IMR-90 (cell line): ENCODE results near the gene MAPK10.

Experiments used
- BHLHE40 ChIP-seq: fragments of 150-350 bp; IDR thresholded peaks from 2 replicates; pipeline ENCODE4 v1.6.1; 2016; ENCODE audit warnings: mild to moderate bottlenecking, low read depth, low read length
- FOS ChIP-seq: fragments of 150-350 bp; IDR thresholded peaks from 2 replicates; pipeline ENCODE4 v1.6.1; 2016; ENCODE audit warnings: low read depth, low read length
- MAFK ChIP-seq: IDR thresholded peaks from 2 replicates; pipeline ENCODE4 v1.6.1; 2012; ENCODE audit warnings: low read depth, low read length, improper control_type of control experiment
- MXI1 ChIP-seq: IDR thresholded peaks from 2 replicates; pipeline ENCODE4 v1.6.1; 2012; ENCODE audit warnings: low read depth, mild to moderate bottlenecking, low read length, moderate library complexity, borderline replicate concordance
- NFE2L2 ChIP-seq: fragments of 150-350 bp; IDR thresholded peaks from 2 replicates; pipeline ENCODE4 v1.6.1; 2016; ENCODE audit warnings: low read depth, mild to moderate bottlenecking, low read length
- POLR2A ChIP-seq: IDR thresholded peaks from 2 replicates; pipeline ENCODE4 v1.6.1; 2012; ENCODE audit warnings: mild to moderate bottlenecking, low read depth, low read length
- RAD21 ChIP-seq: IDR thresholded peaks from 2 replicates; pipeline ENCODE4 v1.6.1; 2012; ENCODE audit warnings: low read length, improper control_type of control experiment
- RCOR1 ChIP-seq: IDR thresholded peaks from 2 replicates; pipeline ENCODE4 v1.6.1; 2012; ENCODE audit warnings: mild to moderate bottlenecking, low read length, improper control_type of control experiment; ENCODE audit not compliant: insufficient replicate concordance
- RFX5 ChIP-seq: IDR thresholded peaks from 2 replicates; pipeline ENCODE4 v1.8.0; 2012; ENCODE audit warnings: low read depth, mild to moderate bottlenecking, low read length, moderate library complexity
- TF ChIP-seq, protein P1 (sequence below): conservative IDR thresholded peaks from 2 replicates; pipeline ENCODE4 v1.5.1; 2012; ENCODE audit warnings: mild to moderate bottlenecking, low read depth, low read length, improper control_type of control experiment
- TF ChIP-seq, protein P2 (sequence below): fragments of 150-350 bp; IDR thresholded peaks from 2 replicates; pipeline ENCODE4 v1.6.1; 2017; ENCODE audit warnings: mild to moderate bottlenecking, antibody characterized with exemption, low read length, low read depth

DNA sequence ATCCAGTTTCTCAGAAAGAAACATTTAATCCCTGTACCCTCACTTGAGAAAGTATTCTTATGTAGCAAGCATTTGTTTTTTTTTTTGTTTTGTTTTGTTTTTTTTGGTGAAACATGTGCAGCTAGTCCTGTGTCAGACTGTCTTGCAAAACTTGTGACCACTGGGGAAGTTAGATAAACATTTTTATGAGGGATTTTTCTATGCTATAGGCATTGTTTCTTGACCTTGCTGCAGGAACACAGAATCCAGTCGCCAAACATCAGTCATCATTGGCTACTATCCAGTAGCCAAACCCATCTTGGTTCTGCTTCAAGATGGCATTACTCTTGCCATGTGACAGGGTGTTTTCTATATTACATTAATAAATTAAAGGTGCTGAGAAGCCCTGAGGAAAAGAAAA lies 7.7 kb upstream of the MAPK10 start:
- TF ChIP-seq MXI1 (no peak), RAD21 (no peak), RFX5 (no peak), POLR2A (no peak), FOS (no peak), NFE2L2 (no peak), MAFK (no peak), RCOR1 (no peak), BHLHE40 (no peak)
- TF ChIP-seq, protein P1, sequence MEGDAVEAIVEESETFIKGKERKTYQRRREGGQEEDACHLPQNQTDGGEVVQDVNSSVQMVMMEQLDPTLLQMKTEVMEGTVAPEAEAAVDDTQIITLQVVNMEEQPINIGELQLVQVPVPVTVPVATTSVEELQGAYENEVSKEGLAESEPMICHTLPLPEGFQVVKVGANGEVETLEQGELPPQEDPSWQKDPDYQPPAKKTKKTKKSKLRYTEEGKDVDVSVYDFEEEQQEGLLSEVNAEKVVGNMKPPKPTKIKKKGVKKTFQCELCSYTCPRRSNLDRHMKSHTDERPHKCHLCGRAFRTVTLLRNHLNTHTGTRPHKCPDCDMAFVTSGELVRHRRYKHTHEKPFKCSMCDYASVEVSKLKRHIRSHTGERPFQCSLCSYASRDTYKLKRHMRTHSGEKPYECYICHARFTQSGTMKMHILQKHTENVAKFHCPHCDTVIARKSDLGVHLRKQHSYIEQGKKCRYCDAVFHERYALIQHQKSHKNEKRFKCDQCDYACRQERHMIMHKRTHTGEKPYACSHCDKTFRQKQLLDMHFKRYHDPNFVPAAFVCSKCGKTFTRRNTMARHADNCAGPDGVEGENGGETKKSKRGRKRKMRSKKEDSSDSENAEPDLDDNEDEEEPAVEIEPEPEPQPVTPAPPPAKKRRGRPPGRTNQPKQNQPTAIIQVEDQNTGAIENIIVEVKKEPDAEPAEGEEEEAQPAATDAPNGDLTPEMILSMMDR: no peak
- TF ChIP-seq, protein P2, sequence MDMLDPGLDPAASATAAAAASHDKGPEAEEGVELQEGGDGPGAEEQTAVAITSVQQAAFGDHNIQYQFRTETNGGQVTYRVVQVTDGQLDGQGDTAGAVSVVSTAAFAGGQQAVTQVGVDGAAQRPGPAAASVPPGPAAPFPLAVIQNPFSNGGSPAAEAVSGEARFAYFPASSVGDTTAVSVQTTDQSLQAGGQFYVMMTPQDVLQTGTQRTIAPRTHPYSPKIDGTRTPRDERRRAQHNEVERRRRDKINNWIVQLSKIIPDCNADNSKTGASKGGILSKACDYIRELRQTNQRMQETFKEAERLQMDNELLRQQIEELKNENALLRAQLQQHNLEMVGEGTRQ: no peak
